Subcutaneous adipose tissue (tissue), 4 donors: ENCODE data around the gene TMEM143. TPM values are rescaled to one million over a fixed set of nuclear protein-coding genes. Genes with fewer than 3 reads are reported as not detected.

Experiments
- total RNA-seq, 4 donors: library from RNA; depleted of rRNA; stranded (reverse); fragments of >200 nt; gene quantifications; one replicate each; pipeline ENCODE4 v1.1.0, GENCODE V29; 2016
- TF ChIP-seq, protein P1 (sequence below): fragments of 450-650 bp; IDR thresholded peaks from one replicate; pipeline ENCODE4 v1.5.1; 2016; ENCODE audit warnings: low read depth, mild to moderate bottlenecking, control low read depth, antibody characterized with exemption, moderate library complexity

TMEM143 gene
- total RNA-seq, 4 donors from 2014 or later: 4.8 to 16.0 (median 7.0) TPM

DNA sequence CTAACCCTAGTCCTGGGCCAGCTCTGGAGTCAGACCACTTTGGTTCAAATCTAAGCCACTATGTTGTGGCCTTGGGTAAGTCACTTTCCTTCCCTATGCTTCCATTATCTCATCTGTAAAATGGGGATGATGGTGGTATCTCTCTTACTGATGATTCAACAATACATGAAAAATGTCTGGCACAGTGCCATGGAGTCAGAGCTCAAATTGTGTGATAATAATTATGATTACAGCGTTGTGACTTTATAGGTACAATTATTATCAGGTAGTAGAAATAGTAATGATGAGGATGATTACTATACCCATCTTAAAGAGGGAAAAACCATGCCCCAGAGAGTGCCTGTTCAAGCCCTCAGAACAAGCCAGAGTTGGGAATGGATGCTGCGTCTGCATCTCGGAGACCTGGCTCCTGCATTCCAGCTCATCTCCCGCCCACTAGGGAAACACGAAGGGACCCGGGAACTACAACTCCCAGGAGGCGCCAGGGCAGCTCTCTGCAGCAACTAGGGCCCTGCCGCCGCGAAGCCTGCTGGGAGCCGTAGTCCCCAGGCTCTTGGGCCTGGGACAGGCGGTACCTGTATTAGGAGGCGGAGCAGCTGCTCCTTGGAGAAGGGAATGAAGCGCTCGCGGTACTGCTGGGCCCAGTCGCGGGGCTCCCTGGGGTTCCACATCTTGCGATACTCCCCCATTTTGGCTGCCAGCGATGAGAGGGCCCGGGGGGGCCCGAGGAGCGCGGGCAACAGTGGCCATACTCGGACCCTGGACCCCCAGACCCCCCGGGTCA is 832 bp downstream of the TMEM143 start:
- TF ChIP-seq, protein P1, sequence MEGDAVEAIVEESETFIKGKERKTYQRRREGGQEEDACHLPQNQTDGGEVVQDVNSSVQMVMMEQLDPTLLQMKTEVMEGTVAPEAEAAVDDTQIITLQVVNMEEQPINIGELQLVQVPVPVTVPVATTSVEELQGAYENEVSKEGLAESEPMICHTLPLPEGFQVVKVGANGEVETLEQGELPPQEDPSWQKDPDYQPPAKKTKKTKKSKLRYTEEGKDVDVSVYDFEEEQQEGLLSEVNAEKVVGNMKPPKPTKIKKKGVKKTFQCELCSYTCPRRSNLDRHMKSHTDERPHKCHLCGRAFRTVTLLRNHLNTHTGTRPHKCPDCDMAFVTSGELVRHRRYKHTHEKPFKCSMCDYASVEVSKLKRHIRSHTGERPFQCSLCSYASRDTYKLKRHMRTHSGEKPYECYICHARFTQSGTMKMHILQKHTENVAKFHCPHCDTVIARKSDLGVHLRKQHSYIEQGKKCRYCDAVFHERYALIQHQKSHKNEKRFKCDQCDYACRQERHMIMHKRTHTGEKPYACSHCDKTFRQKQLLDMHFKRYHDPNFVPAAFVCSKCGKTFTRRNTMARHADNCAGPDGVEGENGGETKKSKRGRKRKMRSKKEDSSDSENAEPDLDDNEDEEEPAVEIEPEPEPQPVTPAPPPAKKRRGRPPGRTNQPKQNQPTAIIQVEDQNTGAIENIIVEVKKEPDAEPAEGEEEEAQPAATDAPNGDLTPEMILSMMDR: no peak

GRCh38 chr19:48361912-48362311 is 1.8 kb downstream of the TMEM143 start:
- TF ChIP-seq, protein P1: no peak

DNA sequence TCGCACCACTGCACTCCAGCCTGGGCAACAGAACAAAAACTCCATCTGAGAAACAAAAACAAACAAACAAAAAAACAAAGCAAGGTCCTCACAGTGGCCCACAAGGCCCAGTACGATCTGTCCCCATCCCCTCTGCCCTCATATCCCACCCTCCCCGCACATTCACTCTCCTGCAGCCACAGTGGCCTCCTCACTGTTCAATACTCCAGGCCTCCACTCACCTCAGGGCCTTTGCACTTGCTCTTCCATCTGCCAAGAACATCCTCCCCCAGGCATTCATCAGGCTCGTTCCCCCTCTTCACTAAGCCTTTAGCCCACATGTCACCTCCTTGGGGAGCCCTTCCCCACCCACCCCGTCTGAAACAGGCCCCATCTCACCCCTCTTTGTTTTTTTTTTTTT is 4.6 kb downstream of the TMEM143 start:
- TF ChIP-seq, protein P1: no peak

DNA sequence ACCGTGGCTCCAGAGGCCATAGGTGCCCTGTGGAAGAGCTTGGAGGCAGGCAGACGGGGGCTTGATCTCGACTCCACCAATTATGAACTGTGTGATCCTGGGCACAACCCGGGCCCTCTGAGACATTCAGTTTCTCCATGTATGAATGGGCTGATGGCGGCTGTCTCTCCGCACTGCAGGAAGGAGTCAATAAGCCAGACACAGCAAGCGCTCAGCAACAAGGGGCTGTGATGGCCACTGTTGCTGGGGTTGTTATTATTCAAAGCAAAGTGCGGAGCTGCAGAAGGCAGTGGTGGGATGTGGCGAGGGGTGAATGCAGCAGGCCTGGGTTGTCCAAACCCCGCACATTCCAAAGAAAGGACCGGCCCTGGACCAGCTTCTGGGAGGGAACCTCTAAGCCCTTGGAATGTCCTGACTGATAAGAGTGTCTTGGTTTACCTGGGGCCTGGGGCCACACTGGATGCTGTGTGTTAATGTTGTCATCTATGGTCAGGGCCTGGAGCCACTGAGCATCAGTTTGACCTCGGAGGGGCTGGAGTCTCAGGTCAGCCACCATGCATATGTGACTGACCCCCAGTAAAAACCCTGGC is 8.3 kb downstream of the TMEM143 start:
- TF ChIP-seq, protein P1: no peak

DNA sequence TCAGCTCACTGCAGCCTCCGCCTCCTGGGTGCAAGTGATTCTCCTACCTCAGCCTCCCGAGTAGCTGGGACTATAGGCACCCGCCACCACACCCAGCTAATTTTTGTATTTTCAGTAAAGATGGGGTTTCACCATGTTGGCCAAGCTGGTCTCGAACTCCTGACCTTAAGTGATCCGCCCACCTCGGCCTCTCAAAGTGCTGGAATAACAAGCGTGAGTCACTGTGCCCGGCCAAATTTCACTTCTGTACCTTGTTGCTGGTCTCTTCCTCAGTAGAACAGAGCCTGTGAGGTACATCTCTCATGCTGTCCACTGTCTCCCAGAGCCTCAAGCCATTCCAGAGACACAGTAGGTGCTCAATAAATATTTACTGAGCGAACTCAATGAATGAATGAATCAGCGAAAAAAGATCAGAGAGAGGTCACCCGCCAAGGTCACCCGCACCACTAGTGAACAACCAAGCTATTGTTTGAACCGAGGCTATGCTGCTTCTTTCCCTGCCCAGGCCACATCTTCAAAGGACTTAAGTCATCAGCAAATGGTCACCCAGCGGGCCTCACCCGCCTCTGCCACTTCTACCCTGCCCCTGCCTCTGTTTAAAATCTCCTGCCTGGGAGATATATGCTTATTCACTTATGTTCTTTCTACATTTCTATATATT is 9.3 kb downstream of the TMEM143 start:
- TF ChIP-seq, protein P1: no peak

GRCh38 chr19:48353677-48354076 is 10.1 kb downstream of the TMEM143 start:
- TF ChIP-seq, protein P1: no peak

DNA sequence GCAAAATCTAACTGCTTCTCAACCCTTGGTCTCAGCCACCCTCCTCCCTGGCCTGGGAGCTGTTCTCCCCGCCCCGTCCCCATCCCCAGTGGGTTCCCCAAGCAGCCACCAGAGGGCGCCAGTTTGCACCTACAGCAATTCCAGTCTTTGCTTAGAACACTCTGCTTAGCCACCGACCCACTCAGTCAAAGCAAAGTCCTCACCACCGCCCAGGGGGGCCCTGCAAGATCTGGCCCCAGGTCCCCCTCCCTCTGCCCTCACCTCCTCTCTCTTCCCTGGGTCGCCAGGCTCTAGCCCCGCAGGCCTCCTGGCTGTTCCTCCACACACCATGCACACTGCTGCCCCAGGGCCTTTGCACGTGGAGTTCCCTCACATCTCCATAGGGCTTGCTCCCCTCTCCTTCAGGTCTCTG is 12.4 kb downstream of the TMEM143 start:
- TF ChIP-seq, protein P1: no peak
